OCI-LY7 (cell line): Measurements from ENCODE around the gene TM9SF3. TPM values are rescaled to one million over a fixed set of nuclear protein-coding genes. Genes with fewer than 3 reads are reported as not detected.

ENCODE experiments used
- BruUV-seq: library from RNA; stranded (reverse); fragments of 400-500 nt; replicated peaks from 2 replicates; lab custom pipeline; 2021; lab: Mats Ljungman, UMichigan
- CTCF ChIA-PET: fragments of 300-600 bp; sonication (Branson Sonifier 250); formaldehyde crosslinking; loops from one replicate; lab custom pipeline; 2022; ENCODE audit warnings: antibody characterized with exemption; ENCODE audit not compliant: unreplicated experiment; lab: Charles Lee
- POLR2A ChIA-PET: fragments of 300-600 bp; sonication (Branson Sonifier 250); formaldehyde crosslinking; loops from one replicate; lab custom pipeline; 2022; ENCODE audit warnings: antibody characterized with exemption; lab: Charles Lee
- DNase-seq: peaks from one replicate; pipeline ENCODE4 v3.0.0-alpha.2; 2015; ENCODE audit warnings: low spot score
- H2AFZ ChIP-seq: fragments of 200-600 bp; sonication (generic), shearing (Covaris generic); 2 replicates; pipeline ENCODE4 v1.6.1; 2014; ENCODE audit warnings: mild to moderate bottlenecking, antibody characterized with exemption, low read length, moderate library complexity
- H3K27ac ChIP-seq: fragments of 200-600 bp; sonication (generic); 2 replicates; pipeline ENCODE4 v1.5.1; 2014; ENCODE audit warnings: mixed run types, low read depth, mild to moderate bottlenecking, moderate library complexity, low read length, inconsistent platforms; ENCODE audit not compliant: poor library complexity, severe bottlenecking
- H3K36me3 ChIP-seq: fragments of 200-600 bp; sonication (generic); 2 replicates; pipeline ENCODE4 v1.6.1; 2014; ENCODE audit warnings: mild to moderate bottlenecking, antibody characterized with exemption, low read length, moderate library complexity, mixed read lengths; ENCODE audit not compliant: insufficient read depth
- H3K4me1 ChIP-seq: fragments of 200-600 bp; sonication (generic); 2 replicates; pipeline ENCODE4 v1.5.1; 2014; ENCODE audit warnings: mild to moderate bottlenecking, low read length; ENCODE audit not compliant: insufficient read depth, poor library complexity, severe bottlenecking
- H3K4me2 ChIP-seq: fragments of 200-600 bp; sonication (generic); 2 replicates; pipeline ENCODE4 v1.6.1; 2014; ENCODE audit warnings: mild to moderate bottlenecking, low read length
- H3K4me3 ChIP-seq: fragments of 200-600 bp; sonication (generic); 2 replicates; pipeline ENCODE4 v1.5.1; 2014; ENCODE audit warnings: mild to moderate bottlenecking, low read depth, low read length; ENCODE audit not compliant: poor library complexity, severe bottlenecking
- H3K79me2 ChIP-seq: fragments of 200-600 bp; sonication (generic); 2 replicates; pipeline ENCODE4 v1.6.1; 2016; ENCODE audit warnings: low read depth, mild to moderate bottlenecking, low read length, moderate library complexity, mixed read lengths; ENCODE audit not compliant: insufficient read depth
- H3K9me2 ChIP-seq: fragments of 200-600 bp; sonication (generic); 2 replicates; pipeline ENCODE4 v1.6.1; 2016; ENCODE audit warnings: mild to moderate bottlenecking, low read length, mixed read lengths; ENCODE audit not compliant: insufficient read depth
- H3K9me3 ChIP-seq: fragments of 200-600 bp; sonication (generic); 2 replicates; pipeline ENCODE4 v1.6.1; 2014; ENCODE audit warnings: mild to moderate bottlenecking, mixed run types, low read length, mixed read lengths
- H4K20me1 ChIP-seq: fragments of 200-600 bp; sonication (generic); 2 replicates; pipeline ENCODE4 v1.6.1; 2014; ENCODE audit warnings: mild to moderate bottlenecking, antibody characterized with exemption, low read length, moderate library complexity, mixed read lengths; ENCODE audit not compliant: insufficient read depth
- CTCF ChIP-seq: fragments of 200-600 bp; sonication (generic); conservative IDR thresholded peaks from 2 replicates; pipeline ENCODE4 v1.5.1; 2014; ENCODE audit warnings: mild to moderate bottlenecking, antibody characterized with exemption, low read length, moderate library complexity, mixed read lengths
- EZH2phosphoT487 ChIP-seq: fragments of 200-600 bp; sonication (generic); IDR thresholded peaks from 2 replicates; pipeline ENCODE4 v1.6.1; 2018; ENCODE audit warnings: low read depth, borderline replicate concordance, mild to moderate bottlenecking, mixed run types, antibody characterized with exemption, low read length, moderate library complexity, mixed read lengths
- intact Hi-C: fragments of 100-400 bp; cut with micrococcal nuclease; formaldehyde crosslinking; loops from one replicate; pipeline ENCODE4 v1.10.0; 2022; ENCODE audit not compliant: unreplicated experiment
- total RNA-seq, 2 experiments: library from RNA; depleted of rRNA in 1 of 2; stranded (reverse); fragments of >200 nt in 1 of 2; shearing (Covaris generic) in 1 of 2; gene quantifications; 2 replicates each; pipeline ENCODE4 v1.2.3, GENCODE V29; 2014 to 2022

The TM9SF3 gene
- total RNA-seq, 2 experiments from 2014 or later: 23.0 to 88.8 TPM

DNA sequence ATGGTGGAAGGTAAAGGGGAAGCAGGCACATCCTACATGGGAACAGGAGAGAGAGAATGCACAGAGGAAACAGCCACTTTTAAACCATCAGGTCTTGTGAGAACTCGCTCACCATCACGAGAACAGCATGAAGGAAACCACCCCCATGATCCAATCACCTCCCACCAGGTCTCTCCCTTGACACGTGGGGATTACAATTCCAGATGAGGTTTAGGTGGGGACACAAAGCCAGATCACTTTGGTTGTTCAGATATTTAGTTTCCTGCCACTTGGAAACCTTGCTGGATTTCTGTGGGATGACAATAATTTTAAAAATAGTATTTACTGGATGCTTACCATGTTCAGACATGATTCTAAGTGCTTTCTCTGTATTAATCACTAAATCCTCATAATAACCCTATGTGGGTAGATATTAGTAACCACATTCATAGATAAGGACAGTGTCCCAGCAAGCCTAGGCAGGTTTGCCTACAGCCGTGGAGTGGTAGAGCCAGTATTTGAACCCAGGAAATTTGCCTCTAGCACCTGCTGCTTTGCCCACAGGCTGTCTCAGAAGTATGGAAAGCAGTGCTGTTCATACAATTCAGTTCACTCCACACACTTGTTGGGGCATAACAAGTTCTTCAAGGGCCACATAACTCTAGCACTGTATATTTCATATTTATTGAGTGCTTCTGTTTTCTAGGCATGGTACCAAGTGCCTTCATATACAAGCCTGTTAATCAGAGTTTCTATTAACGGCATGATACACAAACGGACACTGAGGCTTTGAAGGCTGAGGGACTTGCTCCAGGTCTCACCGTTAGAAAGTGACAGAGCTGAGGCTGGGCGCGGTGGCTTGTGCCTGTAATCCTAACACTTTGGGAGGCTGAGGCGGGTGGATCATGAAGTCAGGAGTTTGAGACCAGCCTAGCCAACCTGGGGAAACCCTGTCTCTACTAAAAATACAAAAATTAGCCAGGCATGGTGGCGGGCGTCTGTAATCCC lies 81.4 kb downstream of the TM9SF3 start:
- ChIA-PET CTCF (no interaction called here), POLR2A (no interaction called here)

DNA sequence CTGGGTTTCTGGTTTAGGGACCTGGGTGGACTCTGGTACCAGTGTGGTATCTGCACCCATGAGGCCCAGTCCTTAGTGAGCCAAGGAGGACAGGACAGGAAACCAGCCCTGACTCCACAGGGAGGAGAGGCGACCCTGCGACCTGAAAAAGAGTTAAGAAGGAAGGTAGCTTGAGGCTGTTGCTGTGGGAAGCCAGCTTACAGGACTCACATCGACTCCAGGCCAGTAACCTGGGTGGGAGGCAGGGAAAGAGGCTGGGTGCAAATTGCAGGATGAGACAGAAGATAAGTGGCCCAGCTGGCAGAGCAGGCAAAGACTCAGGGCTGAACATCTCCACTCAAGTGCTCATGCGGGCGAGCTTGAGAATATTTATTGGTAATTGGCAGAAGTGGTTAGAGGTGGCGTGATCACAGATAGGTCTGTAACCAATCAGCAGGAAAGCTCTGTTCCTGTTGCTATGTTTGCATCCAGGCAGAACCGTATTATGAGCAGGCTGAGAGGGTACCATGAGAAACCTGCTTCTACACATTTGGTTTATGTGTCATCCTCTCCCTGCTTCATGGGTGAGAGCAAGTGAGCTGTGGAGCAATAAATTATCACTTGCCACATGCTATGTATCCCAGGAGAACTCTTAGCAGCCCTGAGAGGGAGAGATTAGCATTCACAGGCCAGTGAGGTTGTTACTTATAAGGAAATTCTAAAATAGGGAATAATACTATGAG lies 84.1 kb downstream of the TM9SF3 start:
- H3K9me3 ChIP-seq: no peaks in the 10 kb centered on the region
- H3K27ac ChIP-seq: no peak overlapping the region
- H3K4me3 ChIP-seq: no peak overlapping the region
- ChIA-PET CTCF (no interaction called here), POLR2A (no interaction called here)
- TF ChIP-seq CTCF (no peak), EZH2phosphoT487 (no peak)
- no peaks in the 10 kb centered on the region for H4K20me1 ChIP-seq
- no peaks in the 10 kb centered on the region for H3K36me3 ChIP-seq
- H3K9me2 ChIP-seq: no peaks in the 10 kb centered on the region
- DNase-seq: no peak
- intact Hi-C loops: no loop called here
- no peaks in the 10 kb centered on the region for H3K4me1 ChIP-seq
- no peak overlapping the region for H3K4me2 ChIP-seq
- H2AFZ ChIP-seq: no peak overlapping the region
- BruUV-seq: no TSS peak
- H3K79me2 ChIP-seq: no peaks in the 10 kb centered on the region

More for the DNA sequence above, 81.4 kb downstream of the TM9SF3 start:
- Histone ChIP-seq H3K4me2 (no peak overlapping the region), H3K9me2 (no peaks in the 10 kb centered on the region), H3K4me1 (no peaks in the 10 kb centered on the region), H3K36me3 (no peaks in the 10 kb centered on the region), H3K4me3 (no peak overlapping the region), H3K79me2 (no peaks in the 10 kb centered on the region), H2AFZ (no peak overlapping the region), H3K27ac (no peak overlapping the region), H4K20me1 (no peaks in the 10 kb centered on the region), H3K9me3 (no peaks in the 10 kb centered on the region)
- no TSS peak for BruUV-seq
- no peak for TF ChIP-seq CTCF
- TF ChIP-seq EZH2phosphoT487: no peak
- intact Hi-C loops: no loop called here
- DNase-seq: no peak
